ENCODE data around the gene FBXL20.
"Not testable (repeated sequence)": the region's sequence is repeated elsewhere in the genome, so short reads cannot be mapped to it uniquely, and the experiment has no call there.

The FBXL20 gene

DNA sequence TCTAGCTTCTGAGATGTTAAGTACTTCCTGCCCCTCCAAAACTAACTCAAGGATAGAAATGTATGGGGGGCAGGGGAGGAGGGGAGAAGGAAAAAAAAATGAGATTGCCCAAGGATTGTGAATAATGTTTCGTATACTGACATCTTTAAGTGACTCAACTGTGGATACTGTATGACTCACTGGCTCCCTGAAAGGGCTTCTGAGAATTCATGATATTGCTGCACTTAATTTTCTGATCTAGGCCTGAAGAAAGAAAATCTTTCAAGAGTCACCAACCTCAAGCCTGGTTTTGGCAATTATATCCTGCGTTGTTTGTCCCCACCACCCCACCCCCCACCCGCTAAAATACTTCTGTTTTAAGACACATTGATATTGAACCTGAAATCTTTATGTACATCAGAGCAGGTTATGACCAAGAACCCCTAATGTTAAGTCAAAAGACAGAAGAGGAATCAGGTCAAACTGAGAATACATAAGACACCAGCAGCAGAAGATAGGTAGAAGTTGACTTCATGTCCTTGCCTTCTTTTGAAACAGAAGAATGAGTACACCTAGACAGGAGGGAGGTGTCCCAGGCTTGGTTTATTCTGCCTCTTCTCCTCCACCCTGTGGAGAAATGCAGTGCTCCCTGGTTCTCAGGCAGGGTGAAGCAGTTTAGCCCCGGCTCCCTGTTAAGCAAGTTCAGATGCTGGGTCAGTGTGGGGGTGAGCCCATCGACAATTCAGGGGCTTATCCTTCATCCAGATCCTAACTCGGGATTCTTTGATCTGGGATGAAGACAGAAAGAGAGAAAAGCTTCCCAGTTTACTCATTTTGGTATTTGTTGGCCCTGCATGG lies 3.3 kb upstream of the FBXL20 start:
- H3K4me1 ChIP-seq (ENCODE audit: control insufficient read depth, insufficient read depth, low read length) = peaks cover 8% of the 10 kb centered on the region
- no peak overlapping the region for H3K27ac ChIP-seq (ENCODE audit: low read depth, low read length)
- H3K27me3 ChIP-seq (ENCODE audit: control insufficient read depth, insufficient read depth, low read length) = no peaks in the 10 kb centered on the region
- H3K36me3 ChIP-seq (ENCODE audit: control insufficient read depth, insufficient read depth, low read length) = peaks cover 13% of the 10 kb centered on the region
- no peak overlapping the region for H3K4me3 ChIP-seq (ENCODE audit: low read length)
- H3K9ac ChIP-seq (ENCODE audit: low read length) = no peak overlapping the region

DNA sequence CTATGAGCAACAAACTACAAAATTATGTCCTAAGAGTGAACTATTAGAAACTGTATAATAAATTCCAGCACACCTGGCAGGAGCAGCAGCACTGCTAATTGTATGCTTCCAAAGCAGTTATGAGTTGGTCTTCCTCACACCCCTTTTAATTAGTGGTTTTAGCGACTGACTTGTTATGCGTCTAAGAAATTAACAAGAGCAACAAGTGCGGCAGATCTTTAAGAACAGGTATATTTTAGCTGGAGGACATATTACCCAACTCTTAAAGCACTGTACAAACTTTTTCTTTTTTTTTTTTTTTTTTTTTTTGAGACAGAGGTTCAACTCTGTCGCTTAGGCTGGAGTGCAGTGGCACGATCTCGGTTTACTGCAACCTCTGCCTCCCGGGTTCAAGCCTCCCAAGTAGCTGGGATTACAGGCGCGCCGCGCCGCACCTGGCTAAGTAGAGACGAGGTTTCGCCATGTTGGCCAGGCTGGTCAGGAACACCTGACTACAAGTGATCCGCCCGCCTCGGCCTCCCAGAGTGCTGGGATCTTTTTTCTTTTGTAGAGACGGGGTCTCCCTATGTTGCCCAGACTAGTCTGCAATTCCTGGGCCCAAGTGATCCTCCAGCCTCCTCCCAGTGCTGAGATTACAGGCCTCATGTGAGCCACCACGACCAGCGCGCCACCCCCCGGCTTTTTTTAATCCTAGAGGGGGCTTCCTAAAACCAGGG lies 1.6 kb upstream of the FBXL20 start:
- peaks cover 6% of the 10 kb centered on the region for H3K36me3 ChIP-seq (ENCODE audit: control insufficient read depth, insufficient read depth, low read length)
- H3K4me1 ChIP-seq (ENCODE audit: control insufficient read depth, insufficient read depth, low read length) = peaks cover 9% of the 10 kb centered on the region
- no peak overlapping the region for H3K27ac ChIP-seq (ENCODE audit: low read depth, low read length)
- no peaks in the 10 kb centered on the region for H3K27me3 ChIP-seq (ENCODE audit: control insufficient read depth, insufficient read depth, low read length)
- no peak overlapping the region for H3K9ac ChIP-seq (ENCODE audit: low read length)
- no peak overlapping the region for H3K4me3 ChIP-seq (ENCODE audit: low read length)

DNA sequence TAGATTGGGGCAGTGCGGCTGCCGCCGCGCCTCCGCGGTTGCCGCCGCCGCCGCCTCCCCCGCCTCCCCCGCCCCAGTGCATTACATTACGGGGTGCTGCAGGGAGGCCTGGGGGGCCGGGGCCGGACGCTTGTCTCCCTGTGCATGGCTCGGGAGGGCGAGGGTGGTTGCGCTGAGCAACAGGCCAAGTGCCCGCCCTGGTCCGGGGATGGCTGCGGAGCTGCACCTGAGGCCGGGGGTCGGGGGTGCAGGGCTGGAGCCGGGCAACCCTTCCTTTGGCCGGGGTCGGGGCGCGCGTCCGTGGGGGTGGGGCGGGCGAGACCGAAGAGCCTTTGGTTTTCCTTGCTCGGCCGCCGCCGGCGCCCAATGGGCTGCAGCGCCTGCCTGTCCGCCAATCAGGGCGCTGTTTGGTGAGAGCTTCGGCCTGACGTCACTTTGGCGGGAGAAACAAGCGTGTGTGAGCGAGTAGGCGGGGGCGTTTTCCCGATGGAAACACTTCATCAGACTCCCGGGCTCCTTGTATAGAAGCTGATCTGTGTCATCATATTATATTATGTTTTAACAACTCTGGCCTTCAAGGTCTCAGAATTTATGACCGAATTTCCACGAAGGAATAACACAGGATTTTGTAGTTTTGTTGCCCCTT lies 941 bp upstream of the FBXL20 start:
- H3K27me3 ChIP-seq (ENCODE audit: control insufficient read depth, insufficient read depth, low read length) = no peaks in the 10 kb centered on the region
- H3K27ac ChIP-seq (ENCODE audit: low read depth, low read length) = peak overlapping the region; percentile 90
- H3K4me3 ChIP-seq (ENCODE audit: low read length) = peak overlapping the region; percentile 92
- peaks cover 2% of the 10 kb centered on the region for H3K36me3 ChIP-seq (ENCODE audit: control insufficient read depth, insufficient read depth, low read length)
- H3K4me1 ChIP-seq (ENCODE audit: control insufficient read depth, insufficient read depth, low read length) = peaks cover 9% of the 10 kb centered on the region
- peak overlapping the region; percentile 80 for H3K9ac ChIP-seq (ENCODE audit: low read length)

DNA sequence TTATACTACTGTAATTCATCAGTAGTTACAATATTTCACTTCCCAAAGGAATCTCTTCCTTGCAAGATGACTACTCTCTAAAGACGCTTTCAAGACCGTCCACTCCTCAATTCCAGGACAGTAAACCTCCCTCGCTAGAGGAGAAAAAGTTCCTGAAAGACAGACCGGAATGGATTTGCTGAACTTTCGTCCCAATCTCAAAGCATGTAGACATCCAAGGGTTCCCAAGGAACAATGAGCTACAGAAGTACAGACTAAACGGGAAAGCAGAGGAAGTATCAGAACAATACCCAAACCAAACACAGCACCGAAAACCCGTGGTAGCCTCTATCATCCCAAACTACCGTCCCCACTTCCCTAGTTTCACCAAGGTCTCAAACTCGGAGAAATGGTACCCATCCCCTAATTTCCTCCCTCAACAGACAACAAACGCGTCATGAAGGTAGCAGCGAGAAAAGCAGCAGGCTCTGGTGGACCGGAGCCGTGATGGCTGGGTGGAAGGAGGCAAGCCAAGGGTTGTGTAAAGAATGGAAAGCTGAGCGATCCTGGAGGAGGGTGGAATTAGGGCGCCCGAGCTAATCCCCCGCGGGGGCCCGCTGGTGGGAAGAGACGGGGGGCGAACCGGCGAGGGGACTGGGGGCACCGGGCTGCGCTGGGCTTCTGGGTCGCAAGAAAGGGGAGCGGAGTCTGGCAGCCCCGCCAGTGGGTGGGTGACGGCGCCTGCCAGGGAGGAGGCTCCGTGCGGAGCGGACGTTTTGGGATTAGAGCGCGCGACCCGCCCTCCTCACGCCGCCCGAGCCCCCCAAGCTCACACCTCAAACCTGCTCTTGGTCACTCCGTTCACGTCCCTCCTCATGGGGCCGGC lies 647 bp downstream of the FBXL20 start:
- no peaks in the 10 kb centered on the region for H3K36me3 ChIP-seq (ENCODE audit: control insufficient read depth, insufficient read depth, low read length)
- no peaks in the 10 kb centered on the region for H3K27me3 ChIP-seq (ENCODE audit: control insufficient read depth, insufficient read depth, low read length)
- peak overlapping the region; percentile 90 for H3K27ac ChIP-seq (ENCODE audit: low read depth, low read length)
- H3K4me3 ChIP-seq (ENCODE audit: low read length) = peak overlapping the region; percentile 78
- H3K4me1 ChIP-seq (ENCODE audit: control insufficient read depth, insufficient read depth, low read length) = peaks cover 9% of the 10 kb centered on the region
- peak overlapping the region; percentile 77 for H3K9ac ChIP-seq (ENCODE audit: low read length)

DNA sequence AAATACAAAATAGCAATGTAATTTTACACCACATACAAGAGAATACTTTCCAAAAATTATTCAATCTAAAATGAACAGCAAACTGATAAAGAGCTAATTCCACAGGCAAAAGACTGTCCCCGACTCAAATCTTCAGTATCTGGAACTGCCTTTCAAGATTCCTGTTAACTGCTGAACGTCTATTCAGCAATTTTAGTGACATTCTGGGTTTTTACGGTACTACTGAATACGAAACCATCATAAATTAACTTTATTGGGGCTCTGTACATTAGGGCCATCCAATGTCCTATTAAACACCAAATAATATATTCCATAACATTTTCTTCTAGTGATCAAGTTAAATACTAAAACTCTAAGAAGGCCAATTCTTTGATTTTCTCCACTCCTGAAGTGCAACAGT lies 1.6 kb downstream of the FBXL20 start:
- peaks cover 9% of the 10 kb centered on the region for H3K4me1 ChIP-seq (ENCODE audit: control insufficient read depth, insufficient read depth, low read length)
- no peaks in the 10 kb centered on the region for H3K27me3 ChIP-seq (ENCODE audit: control insufficient read depth, insufficient read depth, low read length)
- peak overlapping the region; percentile 78 for H3K4me3 ChIP-seq (ENCODE audit: low read length)
- peak overlapping the region; percentile 90 for H3K27ac ChIP-seq (ENCODE audit: low read depth, low read length)
- H3K9ac ChIP-seq (ENCODE audit: low read length) = no peak overlapping the region
- no peaks in the 10 kb centered on the region for H3K36me3 ChIP-seq (ENCODE audit: control insufficient read depth, insufficient read depth, low read length)

DNA sequence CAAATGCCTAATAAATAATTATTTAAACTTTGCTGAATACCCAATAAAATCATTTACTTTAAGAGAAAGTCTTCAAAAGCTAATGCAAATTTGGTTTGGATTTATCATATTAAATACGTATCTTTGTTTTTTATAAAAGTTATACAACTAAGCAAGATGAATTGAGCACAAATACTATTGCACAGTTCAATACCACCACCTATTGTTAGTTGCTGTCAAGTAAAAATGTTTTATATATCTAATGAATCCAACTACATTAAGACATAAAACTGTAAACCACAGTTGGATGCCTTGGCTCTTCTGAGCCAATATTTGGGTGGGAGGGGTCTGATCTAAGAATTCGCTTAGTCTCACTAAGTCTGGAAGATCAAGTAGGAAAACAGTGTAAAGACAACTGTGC lies 7.7 kb downstream of the FBXL20 start:
- Histone ChIP-seq H3K36me3 (ENCODE audit: control insufficient read depth, insufficient read depth, low read length) (no peaks in the 10 kb centered on the region), H3K9ac (ENCODE audit: low read length) (no peak overlapping the region), H3K27ac (ENCODE audit: low read depth, low read length) (no peak overlapping the region), H3K27me3 (ENCODE audit: control insufficient read depth, insufficient read depth, low read length) (no peaks in the 10 kb centered on the region), H3K4me1 (ENCODE audit: control insufficient read depth, insufficient read depth, low read length) (peaks cover 2% of the 10 kb centered on the region), H3K4me3 (ENCODE audit: low read length) (no peak overlapping the region)

DNA sequence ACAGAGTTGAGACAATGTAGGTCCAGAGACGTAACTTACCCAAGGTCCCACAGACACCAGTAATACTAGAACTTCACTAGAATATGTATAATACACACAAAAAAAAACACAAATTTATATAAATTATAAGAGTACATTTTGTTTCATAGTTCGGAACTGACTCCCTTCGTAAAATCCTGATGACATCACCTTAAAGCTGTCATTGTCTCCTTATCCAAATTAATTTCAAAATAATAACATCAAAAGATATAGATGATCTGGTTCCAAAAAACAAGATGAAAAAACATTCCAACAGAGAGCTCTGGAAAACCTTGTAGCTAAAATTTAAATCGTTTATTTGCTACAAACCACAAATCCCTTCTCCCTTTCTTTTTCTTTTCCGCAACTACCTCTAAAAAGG lies 10.0 kb downstream of the FBXL20 start:
- Histone ChIP-seq H3K27ac (ENCODE audit: low read depth, low read length) (no peak overlapping the region), H3K36me3 (ENCODE audit: control insufficient read depth, insufficient read depth, low read length) (no peaks in the 10 kb centered on the region), H3K4me1 (ENCODE audit: control insufficient read depth, insufficient read depth, low read length) (peaks cover 2% of the 10 kb centered on the region), H3K27me3 (ENCODE audit: control insufficient read depth, insufficient read depth, low read length) (no peaks in the 10 kb centered on the region), H3K4me3 (ENCODE audit: low read length) (no peak overlapping the region), H3K9ac (ENCODE audit: low read length) (no peak overlapping the region)

DNA sequence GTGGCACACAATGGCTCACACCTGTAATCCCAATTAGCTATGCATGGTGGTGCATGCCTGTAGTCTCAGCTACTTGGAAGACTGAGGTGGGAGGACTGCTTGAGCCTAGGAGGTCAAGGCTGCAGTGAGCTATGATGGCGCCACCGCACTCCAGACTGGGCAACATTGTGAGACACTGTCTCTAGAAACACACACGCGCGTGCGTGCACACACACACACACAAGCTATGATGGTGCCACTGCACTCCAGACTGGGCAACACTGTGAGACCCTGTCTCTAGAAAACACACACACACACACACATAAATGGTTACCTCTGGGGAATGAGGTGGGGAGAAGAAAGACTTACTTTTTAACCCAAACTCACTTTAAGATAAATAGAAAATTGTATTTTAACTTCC lies 16.4 kb downstream of the FBXL20 start:
- H3K36me3 ChIP-seq (ENCODE audit: control insufficient read depth, insufficient read depth, low read length) = no peaks in the 10 kb centered on the region
- no peaks in the 10 kb centered on the region for H3K4me1 ChIP-seq (ENCODE audit: control insufficient read depth, insufficient read depth, low read length)
- no peaks in the 10 kb centered on the region for H3K27me3 ChIP-seq (ENCODE audit: control insufficient read depth, insufficient read depth, low read length)
- no peak overlapping the region for H3K4me3 ChIP-seq (ENCODE audit: low read length)
- no peak overlapping the region for H3K27ac ChIP-seq (ENCODE audit: low read depth, low read length)
- H3K9ac ChIP-seq (ENCODE audit: low read length) = no peak overlapping the region

DNA sequence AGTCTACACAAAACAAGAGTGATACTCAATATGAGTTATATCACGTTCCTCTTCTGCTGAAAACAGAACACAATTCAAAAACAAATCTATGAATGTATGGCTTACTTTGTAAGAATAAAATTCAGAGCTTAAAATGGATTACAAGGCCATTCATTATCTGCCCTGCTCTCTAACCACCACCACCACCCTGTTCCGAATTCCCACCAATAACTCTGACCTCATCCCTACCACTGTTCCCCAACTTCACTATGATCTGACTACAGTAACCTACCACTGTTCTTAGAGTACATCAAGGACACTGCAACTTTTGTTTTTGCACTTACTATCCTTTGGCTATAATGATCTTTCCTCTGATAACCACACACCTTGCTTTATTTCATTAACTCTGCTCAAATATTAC lies 21.3 kb downstream of the FBXL20 start:
- Histone ChIP-seq H3K27me3 (ENCODE audit: control insufficient read depth, insufficient read depth, low read length) (no peaks in the 10 kb centered on the region), H3K4me3 (ENCODE audit: low read length) (no peak overlapping the region), H3K36me3 (ENCODE audit: control insufficient read depth, insufficient read depth, low read length) (no peaks in the 10 kb centered on the region), H3K4me1 (ENCODE audit: control insufficient read depth, insufficient read depth, low read length) (no peaks in the 10 kb centered on the region), H3K27ac (ENCODE audit: low read depth, low read length) (no peak overlapping the region), H3K9ac (ENCODE audit: low read length) (no peak overlapping the region)

DNA sequence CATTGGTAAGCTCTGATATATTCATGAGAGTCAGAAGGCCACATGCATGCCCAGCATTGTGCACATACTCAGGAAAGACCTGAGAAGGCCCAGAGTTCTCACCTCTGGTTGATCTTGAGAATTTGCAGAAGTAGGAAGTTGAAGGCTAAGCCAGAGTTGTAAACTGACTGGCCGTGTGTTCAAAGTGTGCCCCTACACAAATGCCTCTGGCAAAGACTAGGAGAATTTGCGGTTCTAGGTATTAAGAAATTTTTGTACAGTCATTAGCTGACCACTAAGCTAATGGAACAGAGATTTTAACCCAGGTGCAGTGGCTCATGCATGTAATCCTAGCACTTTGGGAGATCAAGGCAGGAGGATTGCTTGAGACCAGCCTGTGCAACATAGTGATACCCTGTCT lies 25.0 kb downstream of the FBXL20 start:
- no peaks in the 10 kb centered on the region for H3K4me1 ChIP-seq (ENCODE audit: control insufficient read depth, insufficient read depth, low read length)
- H3K27ac ChIP-seq (ENCODE audit: low read depth, low read length) = no peak overlapping the region

DNA sequence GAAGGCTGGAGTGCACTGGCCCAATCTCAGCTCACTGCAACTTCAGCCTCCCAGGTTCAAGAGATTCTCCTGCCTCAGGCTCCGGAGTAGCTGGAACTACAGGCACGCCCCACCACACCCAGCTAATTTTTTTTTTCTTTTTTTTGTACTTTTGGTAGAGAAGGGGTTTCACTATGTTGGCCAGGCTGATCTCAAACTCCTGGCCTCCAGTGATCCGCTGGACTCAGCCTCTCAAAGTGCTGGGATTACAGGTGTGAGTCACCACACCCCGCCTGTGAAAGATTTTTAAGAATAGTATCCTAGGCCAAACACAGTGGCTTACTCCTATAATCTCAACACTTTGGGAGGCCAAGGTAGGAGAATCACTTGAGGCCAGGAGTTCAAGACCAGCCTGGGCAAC lies 33.6 kb downstream of the FBXL20 start:
- H3K27ac ChIP-seq (ENCODE audit: low read depth, low read length); H3K9ac ChIP-seq (ENCODE audit: low read length); H3K36me3 ChIP-seq (ENCODE audit: control insufficient read depth, insufficient read depth, low read length): not testable (repeated sequence)

More for the DNA sequence above, 25.0 kb downstream of the FBXL20 start:
- no peak overlapping the region for H3K4me3 ChIP-seq (ENCODE audit: low read length)
- H3K36me3 ChIP-seq (ENCODE audit: control insufficient read depth, insufficient read depth, low read length) = no peaks in the 10 kb centered on the region
- H3K27me3 ChIP-seq (ENCODE audit: control insufficient read depth, insufficient read depth, low read length) = no peaks in the 10 kb centered on the region
- H3K9ac ChIP-seq (ENCODE audit: low read length) = no peak overlapping the region

DNA sequence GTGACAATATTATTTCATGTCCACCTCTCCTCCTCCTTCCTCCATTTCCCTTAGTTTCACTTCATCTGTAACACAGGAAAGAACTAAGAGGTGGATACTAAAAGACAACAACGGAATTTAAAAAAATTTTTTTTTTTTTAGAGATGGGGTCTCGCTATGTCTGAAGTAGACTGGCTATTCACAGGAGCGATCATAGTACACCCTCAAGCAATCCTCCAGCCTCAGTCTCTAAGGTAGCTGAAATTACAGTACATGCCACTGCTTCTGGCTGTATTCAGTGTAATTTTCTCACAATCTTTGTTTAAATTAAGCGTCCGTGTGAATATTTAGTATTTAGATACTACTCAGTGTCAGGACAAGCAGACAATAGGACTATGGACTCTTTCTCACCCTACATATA lies 35.6 kb downstream of the FBXL20 start:
- H3K27me3 ChIP-seq (ENCODE audit: control insufficient read depth, insufficient read depth, low read length) = no peaks in the 10 kb centered on the region
- H3K4me1 ChIP-seq (ENCODE audit: control insufficient read depth, insufficient read depth, low read length) = peaks cover 11% of the 10 kb centered on the region
- H3K9ac ChIP-seq (ENCODE audit: low read length) = no peak overlapping the region
- no peak overlapping the region for H3K4me3 ChIP-seq (ENCODE audit: low read length)
- H3K36me3 ChIP-seq (ENCODE audit: control insufficient read depth, insufficient read depth, low read length) = no peaks in the 10 kb centered on the region
- peak overlapping the region; percentile 55 for H3K27ac ChIP-seq (ENCODE audit: low read depth, low read length)

More for the DNA sequence above, 33.6 kb downstream of the FBXL20 start:
- not testable (repeated sequence) for H3K27me3 ChIP-seq (ENCODE audit: control insufficient read depth, insufficient read depth, low read length); H3K4me3 ChIP-seq (ENCODE audit: low read length)
- H3K4me1 ChIP-seq (ENCODE audit: control insufficient read depth, insufficient read depth, low read length) = peaks cover 11% of the 10 kb centered on the region

Data from rectal smooth muscle tissue (tissue), 1 donor.